PFSK-1 (cell line): ENCODE measurements around the gene PAPSS2.

Experiments used
- FOXP2 ChIP-seq: optimal IDR thresholded peaks from 2 replicates; pipeline ENCODE3; 2011; ENCODE audit warnings: borderline replicate concordance, control low read depth, inconsistent platforms; ENCODE audit not compliant: insufficient read depth; ENCODE audit errors: extremely low read length, extremely low read depth
- POLR2AphosphoS5 ChIP-seq: IDR thresholded peaks from 2 replicates; pipeline ENCODE4 v1.6.1; 2012; ENCODE audit warnings: low read depth, mild to moderate bottlenecking, control low read depth, low read length, moderate library complexity
- SIN3A ChIP-seq: IDR thresholded peaks from 2 replicates; pipeline ENCODE4 v1.6.1; 2012; ENCODE audit warnings: mild to moderate bottlenecking, low read length, moderate library complexity, borderline replicate concordance; ENCODE audit not compliant: insufficient read depth
- TAF1 ChIP-seq: IDR thresholded peaks from 2 replicates; pipeline ENCODE4 v1.6.1; 2012; ENCODE audit warnings: low read length, control low read depth, borderline replicate concordance; ENCODE audit not compliant: insufficient read depth
- TF ChIP-seq, protein P1 (sequence below), 2 experiments: IDR thresholded peaks; 2 replicates each; pipeline versions ENCODE4 v1.6.1 to v1.8.0; 2011 to 2012; ENCODE audit warnings: low read depth in 2 of 2, low read length in 2 of 2, control low read depth in 1 of 2, inconsistent platforms in 1 of 2, mild to moderate bottlenecking in 1 of 2, moderate library complexity in 1 of 2; ENCODE audit not compliant: insufficient read depth in 1 of 2

DNA sequence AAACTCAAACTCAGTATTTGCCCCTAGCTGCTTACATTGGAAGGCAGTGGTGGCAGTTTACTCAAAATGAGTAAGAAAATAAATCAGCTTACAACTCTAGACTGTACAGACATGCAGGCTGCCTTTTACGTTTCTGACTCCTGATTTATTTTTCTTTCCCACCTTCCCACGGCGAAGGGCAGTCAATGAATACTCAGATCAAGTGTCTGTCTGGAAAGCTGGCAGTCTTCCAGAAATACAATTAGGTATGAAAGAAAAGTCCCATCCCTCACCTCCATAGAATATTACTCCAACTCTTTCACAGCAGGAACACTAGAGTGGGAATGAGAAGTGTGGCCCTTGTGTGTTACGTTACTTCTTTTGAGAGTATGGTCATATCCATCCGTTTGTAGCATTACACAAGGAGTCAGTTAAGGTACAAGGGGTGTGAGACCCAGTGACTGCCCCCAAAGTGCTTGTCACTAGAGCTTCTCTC is 1.3 kb upstream of the PAPSS2 start:
- no peak for TF ChIP-seq TAF1
- TF ChIP-seq POLR2AphosphoS5: no peak; the same call in 1 of the 2 replicates
- TF ChIP-seq SIN3A: peak; percentile 61; the same call in 1 of the 2 replicates
- TF ChIP-seq, protein P1, sequence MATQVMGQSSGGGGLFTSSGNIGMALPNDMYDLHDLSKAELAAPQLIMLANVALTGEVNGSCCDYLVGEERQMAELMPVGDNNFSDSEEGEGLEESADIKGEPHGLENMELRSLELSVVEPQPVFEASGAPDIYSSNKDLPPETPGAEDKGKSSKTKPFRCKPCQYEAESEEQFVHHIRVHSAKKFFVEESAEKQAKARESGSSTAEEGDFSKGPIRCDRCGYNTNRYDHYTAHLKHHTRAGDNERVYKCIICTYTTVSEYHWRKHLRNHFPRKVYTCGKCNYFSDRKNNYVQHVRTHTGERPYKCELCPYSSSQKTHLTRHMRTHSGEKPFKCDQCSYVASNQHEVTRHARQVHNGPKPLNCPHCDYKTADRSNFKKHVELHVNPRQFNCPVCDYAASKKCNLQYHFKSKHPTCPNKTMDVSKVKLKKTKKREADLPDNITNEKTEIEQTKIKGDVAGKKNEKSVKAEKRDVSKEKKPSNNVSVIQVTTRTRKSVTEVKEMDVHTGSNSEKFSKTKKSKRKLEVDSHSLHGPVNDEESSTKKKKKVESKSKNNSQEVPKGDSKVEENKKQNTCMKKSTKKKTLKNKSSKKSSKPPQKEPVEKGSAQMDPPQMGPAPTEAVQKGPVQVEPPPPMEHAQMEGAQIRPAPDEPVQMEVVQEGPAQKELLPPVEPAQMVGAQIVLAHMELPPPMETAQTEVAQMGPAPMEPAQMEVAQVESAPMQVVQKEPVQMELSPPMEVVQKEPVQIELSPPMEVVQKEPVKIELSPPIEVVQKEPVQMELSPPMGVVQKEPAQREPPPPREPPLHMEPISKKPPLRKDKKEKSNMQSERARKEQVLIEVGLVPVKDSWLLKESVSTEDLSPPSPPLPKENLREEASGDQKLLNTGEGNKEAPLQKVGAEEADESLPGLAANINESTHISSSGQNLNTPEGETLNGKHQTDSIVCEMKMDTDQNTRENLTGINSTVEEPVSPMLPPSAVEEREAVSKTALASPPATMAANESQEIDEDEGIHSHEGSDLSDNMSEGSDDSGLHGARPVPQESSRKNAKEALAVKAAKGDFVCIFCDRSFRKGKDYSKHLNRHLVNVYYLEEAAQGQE (IDR thresholded peaks at IDR 0.05; ENCODE audit: insufficient read depth in 1 of 2, low read depth in 2 of 2, low read length in 2 of 2): no peak
- TF ChIP-seq FOXP2: no peak
